GM12864 (cell line): Measurements from ENCODE around the gene FABP1.

Source experiments
- DNase-seq: peaks from one replicate; pipeline ENCODE4 v3.0.0-alpha.2; 2011; ENCODE audit warnings: low read depth
- H3K4me3 ChIP-seq: 2 replicates; pipeline ENCODE4 v1.5.1; 2011; ENCODE audit warnings: mild to moderate bottlenecking, low read depth, low read length, control low read depth
- CTCF ChIP-seq: IDR thresholded peaks from 2 replicates; pipeline ENCODE4 v1.5.1; 2011; ENCODE audit warnings: low read depth, mild to moderate bottlenecking, moderate library complexity, low read length, control low read depth, inconsistent platforms; ENCODE audit errors: missing control alignments

Gene FABP1

DNA sequence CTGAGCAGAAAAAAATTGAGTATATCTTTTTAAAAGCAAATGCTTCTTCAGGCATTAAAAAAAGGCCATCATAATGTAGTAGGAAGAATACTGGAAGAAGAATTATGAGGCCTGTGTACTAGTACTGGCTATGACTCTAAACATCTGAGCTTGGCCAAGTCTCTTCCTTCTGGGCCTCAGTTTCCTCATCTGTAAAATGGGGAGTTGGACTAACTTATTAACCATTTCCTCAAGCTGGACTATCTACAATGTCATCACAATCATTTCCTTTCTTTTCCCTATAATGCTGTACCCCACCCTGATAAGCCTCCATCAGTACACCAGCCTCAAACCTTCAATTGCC lies 29.3 kb downstream of the FABP1 start:
- TF ChIP-seq CTCF = no peak
- no peak overlapping the region for H3K4me3 ChIP-seq
- no peak for DNase-seq

DNA sequence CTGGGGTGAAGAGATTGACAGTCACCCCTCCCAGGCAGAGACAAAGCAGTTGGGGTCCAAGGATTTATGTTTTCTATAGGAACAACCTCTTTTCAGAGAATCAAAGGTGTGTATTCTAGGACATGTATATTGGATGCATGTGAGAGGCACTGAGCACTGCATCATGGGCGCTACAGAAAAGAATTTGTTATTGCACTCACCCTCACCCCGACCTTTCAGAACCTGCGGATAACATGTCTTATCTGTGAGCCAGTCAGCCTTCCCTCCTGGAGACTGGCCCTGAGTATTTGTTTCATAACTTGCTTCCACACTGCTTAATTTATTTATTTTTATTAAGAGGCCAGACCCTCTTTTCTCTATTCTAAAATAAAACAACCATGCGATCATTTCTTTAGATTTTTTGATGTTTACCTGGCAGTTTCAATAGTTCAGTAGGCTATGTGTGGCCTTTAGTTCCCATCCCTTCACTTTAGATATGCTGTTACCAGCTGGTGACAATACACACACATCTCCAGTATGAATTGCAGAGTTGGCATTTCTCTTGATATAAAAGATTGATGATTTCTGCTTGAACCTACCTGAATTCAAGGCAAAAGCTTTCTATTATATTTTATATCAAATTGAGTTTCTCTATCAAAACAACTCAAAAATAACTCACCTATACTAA lies 29.8 kb downstream of the FABP1 start:
- TF ChIP-seq CTCF = no peak
- H3K4me3 ChIP-seq = no peak overlapping the region
- no peak for DNase-seq

GRCh38 chr2:88097192-88097591 lies 30.7 kb downstream of the FABP1 start:
- no peak for DNase-seq
- H3K4me3 ChIP-seq = no peak overlapping the region
- TF ChIP-seq CTCF = no peak

DNA sequence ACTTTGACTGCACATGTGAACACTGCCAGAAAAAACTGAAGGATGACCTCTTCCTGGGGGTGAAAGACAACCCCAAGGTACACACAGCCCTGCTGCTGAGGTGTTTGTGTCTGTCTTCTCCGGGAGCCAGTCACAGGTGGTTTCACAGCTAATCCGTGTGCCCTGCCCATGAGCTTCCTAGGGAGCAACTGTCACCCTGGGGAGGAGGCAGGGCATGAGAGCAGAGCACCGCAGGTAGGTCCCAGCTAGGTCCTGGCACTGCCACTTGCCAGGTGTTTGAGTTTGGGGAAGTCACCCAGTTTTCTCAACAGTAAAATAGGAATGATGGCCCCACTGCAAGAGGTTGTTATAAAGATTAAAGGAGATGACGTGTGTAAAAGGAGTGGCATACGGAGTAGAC lies 31.2 kb downstream of the FABP1 start:
- DNase-seq = no peak
- H3K4me3 ChIP-seq = no peak overlapping the region
- TF ChIP-seq CTCF = no peak

DNA sequence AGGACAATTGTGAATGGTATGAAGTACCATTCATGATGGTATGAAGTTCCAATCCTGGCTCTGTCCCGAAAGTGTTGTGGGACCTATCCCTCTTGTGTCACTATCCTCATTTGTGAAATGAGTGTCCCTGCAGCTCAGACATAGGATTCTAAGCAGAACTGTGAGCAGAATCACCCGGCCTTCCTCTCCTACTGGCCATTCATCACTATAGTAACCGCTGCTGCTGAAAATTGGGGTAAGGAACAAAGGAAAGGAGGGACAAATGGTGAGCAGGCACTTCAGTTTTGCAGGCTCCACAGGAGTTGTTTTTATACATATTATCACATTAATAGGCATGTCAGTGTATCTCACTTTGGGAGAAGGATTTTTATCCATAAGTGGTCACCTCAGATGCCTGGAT lies 32.8 kb downstream of the FABP1 start:
- no peak for TF ChIP-seq CTCF
- H3K4me3 ChIP-seq = no peak overlapping the region
- DNase-seq = no peak

- DNase-seq = no peak
- TF ChIP-seq CTCF = no peak
- H3K4me3 ChIP-seq = no peak overlapping the region
These were observed 35.1 kb downstream of the FABP1 start for GRCh38 chr2:88092773-88093172.

DNA sequence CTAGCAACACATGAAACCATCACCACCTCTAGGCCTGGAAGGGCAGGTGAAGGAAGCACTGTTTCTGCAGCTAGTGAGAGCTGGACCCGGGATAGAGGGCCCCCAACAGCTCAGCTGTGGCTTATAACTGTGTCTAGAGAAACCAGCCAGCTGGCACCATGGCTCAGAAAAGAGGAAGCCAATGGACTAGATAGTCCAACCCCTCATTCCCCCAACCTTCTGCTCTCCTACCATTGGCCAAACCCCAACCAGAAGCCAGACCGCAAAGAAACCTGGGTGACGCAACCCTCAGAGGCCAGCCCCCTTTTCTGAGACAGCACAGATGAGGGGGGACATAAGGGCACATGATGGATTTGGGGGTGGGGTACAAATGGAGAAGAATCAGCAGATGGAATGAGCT lies 35.9 kb downstream of the FABP1 start:
- no peak for TF ChIP-seq CTCF

More for the DNA sequence above, 35.9 kb downstream of the FABP1 start:
- no peak for DNase-seq
- H3K4me3 ChIP-seq = no peak overlapping the region
